ENCODE measurements around the gene EPRS1. TPM values are rescaled to one million over a fixed set of nuclear protein-coding genes. Genes with fewer than 3 reads are reported as not detected.
A peak's percentile ranks its signal among the peaks of the same experiment; 100 is the strongest.

EPRS1 gene
- total and polyA plus RNA-seq, 2 of the 13 experiments (the other 11 are each of a cell fraction or from before 2014, with no cell fraction given), result 86.1 to 124 TPM

- TF ChIP-seq YY1 (IDR thresholded peaks at IDR 0.05; ENCODE audit: insufficient read depth, insufficient replicate concordance, low read depth, low read length) (peak; percentile 57), SIX1 (CRISPR knock-in tag; IDR thresholded peaks at IDR 0.05; ENCODE audit: borderline replicate concordance) (0 out of 2 replicates have a peak, but pooled peaks have one; percentile 16), ZBTB7A (CRISPR knock-in tag; IDR thresholded peaks at IDR 0.05) (no peak), ZNF3 (CRISPR knock-in tag; IDR thresholded peaks at IDR 0.05) (no peak), NFIB (CRISPR knock-in tag; IDR thresholded peaks at IDR 0.05; ENCODE audit: borderline replicate concordance) (no peak), ZFP36L2 (CRISPR knock-in tag; IDR thresholded peaks at IDR 0.05) (no peak), HHEX (CRISPR knock-in tag; IDR thresholded peaks at IDR 0.05) (no peak), ETS1 (CRISPR knock-in tag; IDR thresholded peaks at IDR 0.05) (no peak), CCDC6 (CRISPR knock-in tag; IDR thresholded peaks at IDR 0.05) (peak; percentile 36; the same call in 1 of the 2 replicates), TRIM24 (CRISPR knock-in tag; IDR thresholded peaks at IDR 0.05) (no peak), ZNF138 (CRISPR knock-in tag; IDR thresholded peaks at IDR 0.05; ENCODE audit: low read depth) (no peak), JARID2 (CRISPR knock-in tag; IDR thresholded peaks at IDR 0.05; ENCODE audit: insufficient replicate concordance) (no peak), MAZ (IDR thresholded peaks at IDR 0.05; ENCODE audit: borderline replicate concordance, low read depth, low read length) (no peak), MAZ (CRISPR knock-in tag; IDR thresholded peaks at IDR 0.05; ENCODE audit: low read depth) (peak; percentile 32; the same call in 1 of the 2 replicates), TEAD3 (CRISPR knock-in tag; optimal IDR thresholded peaks at IDR 0.05; ENCODE audit: borderline replicate concordance) (peak; percentile 81), PTBP1 (IDR thresholded peaks at IDR 0.05; ENCODE audit: low read depth, low read length, poor library complexity, severe bottlenecking) (no peak), GMEB2 (CRISPR knock-in tag; IDR thresholded peaks at IDR 0.05; ENCODE audit: low read depth) (no peak), IKZF1 (IDR thresholded peaks at IDR 0.05) (no peak), ZNF83 (CRISPR knock-in tag; IDR thresholded peaks at IDR 0.05; ENCODE audit: borderline replicate concordance) (no peak), ATF1 (CRISPR knock-in tag; IDR thresholded peaks at IDR 0.05) (0 out of 2 replicates have a peak, but pooled peaks have one; percentile 54), ZNF124 (CRISPR knock-in tag; IDR thresholded peaks at IDR 0.05) (peak; percentile 53; the same call in 1 of the 2 replicates), CBX1 (IDR thresholded peaks at IDR 0.05; ENCODE audit: low read depth) (no peak), ZSCAN29 (CRISPR knock-in tag; conservative IDR thresholded peaks at IDR 0.05) (0 out of 2 replicates have a peak, but pooled peaks have one; percentile 18)
- TF ChIP-seq, protein P1, sequence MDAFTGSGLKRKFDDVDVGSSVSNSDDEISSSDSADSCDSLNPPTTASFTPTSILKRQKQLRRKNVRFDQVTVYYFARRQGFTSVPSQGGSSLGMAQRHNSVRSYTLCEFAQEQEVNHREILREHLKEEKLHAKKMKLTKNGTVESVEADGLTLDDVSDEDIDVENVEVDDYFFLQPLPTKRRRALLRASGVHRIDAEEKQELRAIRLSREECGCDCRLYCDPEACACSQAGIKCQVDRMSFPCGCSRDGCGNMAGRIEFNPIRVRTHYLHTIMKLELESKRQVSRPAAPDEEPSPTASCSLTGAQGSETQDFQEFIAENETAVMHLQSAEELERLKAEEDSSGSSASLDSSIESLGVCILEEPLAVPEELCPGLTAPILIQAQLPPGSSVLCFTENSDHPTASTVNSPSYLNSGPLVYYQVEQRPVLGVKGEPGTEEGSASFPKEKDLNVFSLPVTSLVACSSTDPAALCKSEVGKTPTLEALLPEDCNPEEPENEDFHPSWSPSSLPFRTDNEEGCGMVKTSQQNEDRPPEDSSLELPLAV (CRISPR knock-in tag; conservative IDR thresholded peaks at IDR 0.05; ENCODE audit: low read depth), result no peak
Observed at GRCh38 chr1:220089650-220090556, 43.6 kb upstream of the EPRS1 start, which contains the start of gene BPNT1 (continued).
